OCI-LY7 (cell line): ENCODE measurements around the gene XPO1.

Source experiments
- CTCF ChIP-seq: fragments of 200-600 bp; sonication (generic); conservative IDR thresholded peaks from 2 replicates; pipeline ENCODE4 v1.5.1; 2014; ENCODE audit warnings: mild to moderate bottlenecking, antibody characterized with exemption, low read length, moderate library complexity, mixed read lengths
- EZH2phosphoT487 ChIP-seq: fragments of 200-600 bp; sonication (generic); IDR thresholded peaks from 2 replicates; pipeline ENCODE4 v1.6.1; 2018; ENCODE audit warnings: low read depth, borderline replicate concordance, mild to moderate bottlenecking, mixed run types, antibody characterized with exemption, low read length, moderate library complexity, mixed read lengths

GRCh38 chr2:61433606-61434005, 104.5 kb downstream of the XPO1 start:
- peak; percentile 40 for TF ChIP-seq CTCF
- TF ChIP-seq EZH2phosphoT487, result no peak
